ENCODE measurements around the gene FLT4. TPM values are rescaled to one million over a fixed set of nuclear protein-coding genes. Genes with fewer than 3 reads are reported as not detected.
"Not testable (repeated sequence)": the region's sequence is repeated elsewhere in the genome, so short reads cannot be mapped to it uniquely, and the experiment has no call there.

FLT4 gene
- total and polyA plus RNA-seq, 2 experiments from 2014 or later: 3.9 to 9.0 TPM

GRCh38 chr5:180665682-180666404 lies 16.4 kb upstream of the FLT4 start:
- Histone ChIP-seq H3K4me3 (no peak overlapping the region), H3K9me3 (ENCODE audit: low read depth) (no peaks in the 10 kb centered on the region), H3K27me3 (peaks cover 12% of the 10 kb centered on the region), H3K36me3 (no peaks in the 10 kb centered on the region), H3K27ac (no peak overlapping the region), H3K4me1 (ENCODE audit: low read depth) (no peaks in the 10 kb centered on the region)
- DNase-seq (ENCODE audit: low read depth in 1 of 2, low spot score in 1 of 2): no peak
- TF ChIP-seq, protein P1, sequence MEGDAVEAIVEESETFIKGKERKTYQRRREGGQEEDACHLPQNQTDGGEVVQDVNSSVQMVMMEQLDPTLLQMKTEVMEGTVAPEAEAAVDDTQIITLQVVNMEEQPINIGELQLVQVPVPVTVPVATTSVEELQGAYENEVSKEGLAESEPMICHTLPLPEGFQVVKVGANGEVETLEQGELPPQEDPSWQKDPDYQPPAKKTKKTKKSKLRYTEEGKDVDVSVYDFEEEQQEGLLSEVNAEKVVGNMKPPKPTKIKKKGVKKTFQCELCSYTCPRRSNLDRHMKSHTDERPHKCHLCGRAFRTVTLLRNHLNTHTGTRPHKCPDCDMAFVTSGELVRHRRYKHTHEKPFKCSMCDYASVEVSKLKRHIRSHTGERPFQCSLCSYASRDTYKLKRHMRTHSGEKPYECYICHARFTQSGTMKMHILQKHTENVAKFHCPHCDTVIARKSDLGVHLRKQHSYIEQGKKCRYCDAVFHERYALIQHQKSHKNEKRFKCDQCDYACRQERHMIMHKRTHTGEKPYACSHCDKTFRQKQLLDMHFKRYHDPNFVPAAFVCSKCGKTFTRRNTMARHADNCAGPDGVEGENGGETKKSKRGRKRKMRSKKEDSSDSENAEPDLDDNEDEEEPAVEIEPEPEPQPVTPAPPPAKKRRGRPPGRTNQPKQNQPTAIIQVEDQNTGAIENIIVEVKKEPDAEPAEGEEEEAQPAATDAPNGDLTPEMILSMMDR (IDR thresholded peaks at IDR 0.05; ENCODE audit: low read depth, low read length): no peak

DNA sequence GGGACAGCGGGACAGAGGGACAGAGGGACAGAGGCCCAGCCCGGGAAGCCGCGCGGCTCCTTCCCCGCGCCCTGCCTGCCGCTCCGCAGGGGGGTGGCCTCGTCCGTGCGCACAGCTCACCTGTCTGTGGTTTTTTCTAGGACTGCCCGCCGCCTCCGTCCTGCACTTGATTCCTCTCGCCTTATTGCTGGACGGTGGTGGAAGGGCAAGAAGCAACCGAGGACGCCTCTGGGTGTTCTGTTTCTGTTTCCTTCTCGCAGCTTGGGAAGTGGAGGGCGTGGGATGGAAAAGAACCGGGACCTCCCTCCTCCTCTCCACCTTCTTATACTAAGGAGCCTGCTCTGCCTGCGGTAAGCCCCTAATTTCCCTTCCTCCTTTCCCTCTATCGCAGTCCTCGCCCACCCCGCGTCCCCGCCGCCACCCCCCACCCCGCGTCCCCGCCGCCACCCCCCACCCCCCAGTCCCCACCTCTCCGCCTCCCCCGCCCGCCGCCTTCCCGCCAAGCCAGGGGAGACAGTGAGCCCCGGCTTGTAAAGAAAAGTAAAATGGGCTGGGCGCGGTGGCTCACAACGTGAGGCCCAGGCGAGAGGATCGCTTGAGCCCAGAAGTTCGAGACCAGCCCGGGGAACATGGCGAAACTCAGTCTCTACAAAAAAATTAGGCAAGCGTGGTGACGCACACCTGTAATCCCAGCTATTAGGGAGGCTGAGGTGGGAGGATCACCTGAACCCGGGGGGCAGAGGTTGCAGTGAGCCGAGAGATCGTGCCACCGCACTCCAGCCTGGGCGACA lies 9.6 kb upstream of the FLT4 start:
- TF ChIP-seq, protein P1 (IDR thresholded peaks at IDR 0.05; ENCODE audit: low read depth, low read length): no peak
- Histone ChIP-seq H3K36me3 (no peaks in the 10 kb centered on the region), H3K27ac (no peak overlapping the region), H3K4me1 (ENCODE audit: low read depth) (no peaks in the 10 kb centered on the region), H3K4me3 (no peak overlapping the region), H3K9me3 (ENCODE audit: low read depth) (no peaks in the 10 kb centered on the region), H3K27me3 (peaks cover 57% of the 10 kb centered on the region)
- peak in 1 of 2 donors; percentile 16 for DNase-seq (ENCODE audit: low read depth in 1 of 2, low spot score in 1 of 2)

- H3K27me3 ChIP-seq: peaks cover 73% of the 10 kb centered on the region
- not testable (repeated sequence) for H3K4me3 ChIP-seq; H3K27ac ChIP-seq; H3K36me3 ChIP-seq; DNase-seq (ENCODE audit: low read depth in 1 of 2, low spot score in 1 of 2); H3K4me1 ChIP-seq (ENCODE audit: low read depth); H3K9me3 ChIP-seq (ENCODE audit: low read depth)
These were observed 5.8 kb upstream of the FLT4 start for GRCh38 chr5:180655243-180655642.

DNA sequence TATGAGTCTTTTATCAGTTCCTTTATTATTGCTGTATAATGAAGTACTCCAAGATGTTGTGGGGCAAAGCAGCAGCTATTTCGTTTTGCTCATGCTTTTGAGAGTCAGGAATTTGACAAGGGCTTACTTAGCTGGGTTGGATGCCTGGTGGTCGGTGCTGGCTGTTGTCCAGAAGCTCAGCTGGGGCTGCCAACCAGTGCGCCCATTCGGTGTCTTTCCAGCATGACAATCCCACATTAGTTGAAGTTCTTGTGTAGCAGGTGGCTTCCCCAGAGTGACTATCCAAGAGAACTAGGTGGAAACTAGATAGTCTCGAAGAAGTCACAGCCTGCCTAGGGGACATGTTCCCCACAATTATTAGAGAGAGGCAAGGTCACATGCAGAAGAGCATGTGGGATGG lies 3.4 kb upstream of the FLT4 start:
- H3K27ac ChIP-seq: no peak overlapping the region

DNA sequence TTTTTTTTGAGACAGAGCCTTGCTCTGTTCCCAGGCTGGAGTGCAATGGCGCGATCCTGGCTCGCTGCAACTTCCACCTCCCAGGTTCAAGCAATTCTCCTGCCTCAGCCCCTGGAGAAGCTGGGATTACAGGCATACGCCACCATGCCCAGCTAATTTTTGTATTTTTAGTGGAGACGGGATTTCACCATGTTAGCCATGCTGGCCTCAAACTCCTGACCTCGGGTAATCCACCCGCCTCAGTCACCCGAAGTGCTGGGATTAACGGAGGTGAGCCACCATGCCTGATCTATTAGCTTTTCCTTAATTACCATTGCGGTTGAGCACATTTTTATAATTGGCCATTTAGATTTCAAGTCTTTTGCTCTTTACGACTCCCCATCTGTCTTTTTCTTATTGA lies 2.9 kb upstream of the FLT4 start:
- no peak for DNase-seq (ENCODE audit: low read depth in 1 of 2, low spot score in 1 of 2)
- no peak overlapping the region for H3K27ac ChIP-seq
- TF ChIP-seq, protein P1 (IDR thresholded peaks at IDR 0.05; ENCODE audit: low read depth, low read length): no peak
- H3K27me3 ChIP-seq: peaks cover 75% of the 10 kb centered on the region
- no peak overlapping the region for H3K4me3 ChIP-seq
- H3K9me3 ChIP-seq (ENCODE audit: low read depth): no peaks in the 10 kb centered on the region
- H3K4me1 ChIP-seq (ENCODE audit: low read depth): no peaks in the 10 kb centered on the region
- H3K36me3 ChIP-seq: no peaks in the 10 kb centered on the region

More for the DNA sequence above, 3.4 kb upstream of the FLT4 start:
- H3K4me3 ChIP-seq: no peak overlapping the region
- H3K9me3 ChIP-seq (ENCODE audit: low read depth): no peaks in the 10 kb centered on the region
- H3K27me3 ChIP-seq: peaks cover 75% of the 10 kb centered on the region
- H3K36me3 ChIP-seq: no peaks in the 10 kb centered on the region
- TF ChIP-seq, protein P1 (IDR thresholded peaks at IDR 0.05; ENCODE audit: low read depth, low read length): no peak
- no peak for DNase-seq (ENCODE audit: low read depth in 1 of 2, low spot score in 1 of 2)
- no peaks in the 10 kb centered on the region for H3K4me1 ChIP-seq (ENCODE audit: low read depth)
